Panc1 (cell line): ENCODE measurements around the gene AQP5. TPM values are rescaled to one million over a fixed set of nuclear protein-coding genes. Genes with fewer than 3 reads are reported as not detected.
A peak's percentile ranks its signal among the peaks of the same experiment; 100 is the strongest.

Experiments
- ATAC-seq: fragments of 200-7000 bp; cut with Tn5 transposase; 2 replicates; pipeline ENCODE4 v1.9.1; 2020; ENCODE audit warnings: mild to moderate bottlenecking, moderate library complexity
- BruUV-seq: library from RNA; stranded (reverse); fragments of 400-500 nt; replicated peaks from 2 replicates; lab custom pipeline; 2021; lab: Mats Ljungman, UMichigan
- CTCF ChIA-PET: fragments of 300-600 bp; sonication (Branson Sonifier 250); formaldehyde crosslinking; loops from one replicate; lab custom pipeline; 2022; ENCODE audit warnings: antibody characterized with exemption; lab: Charles Lee
- POLR2A ChIA-PET: fragments of 300-600 bp; sonication (Branson Sonifier 250); formaldehyde crosslinking; loops from one replicate; lab custom pipeline; 2022; ENCODE audit warnings: antibody characterized with exemption; lab: Charles Lee
- DNase-seq: peaks from one replicate; pipeline ENCODE4 v3.0.0-alpha.2; 2010; ENCODE audit warnings: low read depth, low spot score
- H3K27ac ChIP-seq: 2 replicates; pipeline ENCODE4 v1.5.1; 2011; ENCODE audit warnings: mild to moderate bottlenecking, low read length, inconsistent platforms
- H3K27me3 ChIP-seq: fragments of 200-500 bp; sonication (Bioruptor generic); 2 replicates; pipeline ENCODE4 v1.6.0; 2014; ENCODE audit warnings: low read length, inconsistent platforms; ENCODE audit not compliant: control insufficient read depth, insufficient read depth
- H3K36me3 ChIP-seq: fragments of 200-500 bp; sonication (Bioruptor generic); 2 replicates; pipeline ENCODE4 v1.5.1; 2014; ENCODE audit warnings: inconsistent platforms, mild to moderate bottlenecking, low read length, moderate library complexity; ENCODE audit not compliant: control insufficient read depth, insufficient read depth
- H3K4me1 ChIP-seq: 2 replicates; pipeline ENCODE4 v1.5.1; 2011; ENCODE audit warnings: inconsistent platforms, mild to moderate bottlenecking, low read length, moderate library complexity; ENCODE audit not compliant: control insufficient read depth, insufficient read depth
- H3K4me3 ChIP-seq, 2 experiments: 2 replicates each; pipeline ENCODE4 v1.5.1; 2011 to 2012; ENCODE audit warnings: low read depth in 2 of 2, low read length in 2 of 2, mild to moderate bottlenecking in 2 of 2, inconsistent platforms in 1 of 2, moderate library complexity in 1 of 2
- H3K9me3 ChIP-seq: fragments of 200-500 bp; sonication (Bioruptor generic); 2 replicates; pipeline ENCODE4 v1.5.1; 2014; ENCODE audit warnings: low read depth, mild to moderate bottlenecking, inconsistent platforms, low read length, moderate library complexity; ENCODE audit not compliant: control insufficient read depth, insufficient read depth
- CTCF ChIP-seq: fragments of 450-650 bp; IDR thresholded peaks from 2 replicates; pipeline ENCODE4 v1.5.1; 2017; ENCODE audit warnings: mild to moderate bottlenecking
- POLR2AphosphoS5 ChIP-seq: IDR thresholded peaks from 2 replicates; pipeline ENCODE4 v1.6.1; 2012; ENCODE audit warnings: mild to moderate bottlenecking, low read depth, low read length, moderate library complexity
- REST ChIP-seq, 2 experiments: IDR thresholded peaks; 2 replicates each; pipeline ENCODE4 v1.6.1; 2011 to 2012; ENCODE audit warnings: low read depth in 2 of 2, control low read depth in 1 of 2, low read length in 1 of 2, mild to moderate bottlenecking in 1 of 2, moderate library complexity in 1 of 2; ENCODE audit not compliant: insufficient read depth in 1 of 2
- SIN3A ChIP-seq: IDR thresholded peaks from 2 replicates; pipeline ENCODE4 v1.6.1; 2012; ENCODE audit warnings: low read depth, mild to moderate bottlenecking, low read length, moderate library complexity, borderline replicate concordance; ENCODE audit not compliant: insufficient read depth
- TCF7L2 ChIP-seq: IDR thresholded peaks from 2 replicates; pipeline ENCODE4 v1.6.1; 2011; ENCODE audit warnings: mild to moderate bottlenecking, low read depth, low read length, inconsistent platforms
- in situ Hi-C: cut with HindIII; loops from 2 replicates; pipeline ENCODE4 v1.10.0; 2016; ENCODE audit warnings: low sequenced_read_pairs, low pct_unique_long_range_greater_than_20kb
- intact Hi-C: fragments of 100-400 bp; cut with micrococcal nuclease; formaldehyde crosslinking; loops from one replicate; pipeline ENCODE4 v1.10.0; 2022; ENCODE audit not compliant: unreplicated experiment
- total RNA-seq: library from RNA; stranded (reverse); gene quantifications from one replicate; pipeline ENCODE4 v1.2.1, GENCODE V29; 2021; ENCODE audit not compliant: unreplicated experiment

The AQP5 gene
- total RNA-seq, 1 experiment from 2014 or later: 0.72 TPM

- Histone ChIP-seq H3K36me3 (no peaks in the 10 kb centered on the region), H3K4me1 (peaks cover 15% of the 10 kb centered on the region), H3K27me3 (no peaks in the 10 kb centered on the region), H3K9me3 (no peaks in the 10 kb centered on the region), H3K4me3 (no peak overlapping the region), H3K27ac (no peak overlapping the region)
- DNase-seq (no peak), ATAC-seq (no peak)
- ChIA-PET CTCF (interaction anchor here (0.6 to 1.6 kb wide), 2 partner anchors 10 to 15 kb away, joined by 3 to 5 read pairs; no protein-coding TSS in a partner anchor), POLR2A (no interaction called here)
- in situ Hi-C loops: no loop called here
- intact Hi-C loops: loop anchor here (10.0 kb wide), 1 partner anchor 180 kb away; no protein-coding TSS in a partner anchor
- BruUV-seq: no TSS peak
- no peak for TF ChIP-seq CTCF
- no peak for TF ChIP-seq SIN3A
- TF ChIP-seq TCF7L2: no peak
- no peak for TF ChIP-seq POLR2AphosphoS5
- no peak for TF ChIP-seq REST (IDR thresholded peaks at IDR 0.05; ENCODE audit: insufficient read depth in 1 of 2, low read depth in 2 of 2, low read length in 1 of 2)
Observed at GRCh38 chr12:49954863-49955830, 6.5 kb upstream of the AQP5 start.

GRCh38 chr12:49955899-49956662, 5.6 kb upstream of the AQP5 start:
- no peaks in the 10 kb centered on the region for H3K36me3 ChIP-seq
- TF ChIP-seq POLR2AphosphoS5 (no peak), SIN3A (no peak), REST (IDR thresholded peaks at IDR 0.05; ENCODE audit: insufficient read depth in 1 of 2, low read depth in 2 of 2, low read length in 1 of 2) (no peak), CTCF (no peak), TCF7L2 (no peak)
- no peaks in the 10 kb centered on the region for H3K27me3 ChIP-seq
- H3K4me3 ChIP-seq: no peak overlapping the region
- BruUV-seq: no TSS peak
- peaks cover 22% of the 10 kb centered on the region for H3K4me1 ChIP-seq
- no peak for ATAC-seq
- in situ Hi-C loops (no loop called here), intact Hi-C loops (loop anchor here (10.0 kb wide), 1 partner anchor 181 kb away; no protein-coding TSS in a partner anchor)
- H3K27ac ChIP-seq: peak overlapping the region; percentile 34; the same call in 1 of the 2 replicates
- no peaks in the 10 kb centered on the region for H3K9me3 ChIP-seq
- ChIA-PET CTCF (interaction anchor here (0.6 to 1.6 kb wide), 2 partner anchors 11 to 14 kb away, joined by 3 to 5 read pairs; no protein-coding TSS in a partner anchor), POLR2A (interaction anchor here (0.5 kb wide), 1 partner anchor 84 kb away, joined by 5 read pairs; no protein-coding TSS in a partner anchor)
- no peak for DNase-seq
